HG02798 (cell line): ENCODE data around the gene B3GNT3.
A peak's percentile ranks its signal among the peaks of the same experiment; 100 is the strongest.
"Not testable (repeated sequence)": the region's sequence is repeated elsewhere in the genome, so short reads cannot be mapped to it uniquely, and the experiment has no call there.

Experiments
- ATAC-seq: cut with Tn5 transposase; IDR thresholded peaks from one replicate; pipeline ENCODE4 v1.9.1; 2021; ENCODE audit warnings: mild to moderate bottlenecking; ENCODE audit not compliant: unreplicated experiment, poor library complexity

B3GNT3 gene

DNA sequence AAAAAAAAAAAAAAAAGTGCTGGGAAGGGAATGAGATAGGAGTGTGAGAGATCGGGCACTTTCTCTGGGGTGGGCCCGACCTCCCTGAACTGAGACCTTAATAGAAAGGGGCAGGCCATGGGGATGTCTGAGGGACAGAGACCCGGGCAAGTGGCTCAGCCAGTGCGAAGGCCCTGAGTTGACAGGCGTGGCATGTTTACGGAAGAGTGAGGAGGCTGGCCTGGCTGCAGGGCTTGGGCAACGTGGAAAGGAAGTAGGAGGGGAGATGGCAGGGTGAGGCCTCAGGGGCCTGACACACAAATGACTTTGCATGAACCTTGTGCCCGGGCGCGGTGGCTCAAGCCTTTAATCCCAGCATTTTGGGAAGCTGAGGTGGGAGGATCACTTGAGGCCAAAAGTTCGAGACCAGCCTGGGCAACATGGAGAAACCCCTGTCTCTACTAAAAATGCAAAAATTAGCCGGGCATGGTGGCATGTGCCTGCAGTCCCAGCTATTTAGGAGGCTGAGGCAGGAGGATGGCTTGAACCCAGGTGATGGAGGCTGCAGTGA is 29.8 kb upstream of the B3GNT3 start:
- ATAC-seq: no peak

DNA sequence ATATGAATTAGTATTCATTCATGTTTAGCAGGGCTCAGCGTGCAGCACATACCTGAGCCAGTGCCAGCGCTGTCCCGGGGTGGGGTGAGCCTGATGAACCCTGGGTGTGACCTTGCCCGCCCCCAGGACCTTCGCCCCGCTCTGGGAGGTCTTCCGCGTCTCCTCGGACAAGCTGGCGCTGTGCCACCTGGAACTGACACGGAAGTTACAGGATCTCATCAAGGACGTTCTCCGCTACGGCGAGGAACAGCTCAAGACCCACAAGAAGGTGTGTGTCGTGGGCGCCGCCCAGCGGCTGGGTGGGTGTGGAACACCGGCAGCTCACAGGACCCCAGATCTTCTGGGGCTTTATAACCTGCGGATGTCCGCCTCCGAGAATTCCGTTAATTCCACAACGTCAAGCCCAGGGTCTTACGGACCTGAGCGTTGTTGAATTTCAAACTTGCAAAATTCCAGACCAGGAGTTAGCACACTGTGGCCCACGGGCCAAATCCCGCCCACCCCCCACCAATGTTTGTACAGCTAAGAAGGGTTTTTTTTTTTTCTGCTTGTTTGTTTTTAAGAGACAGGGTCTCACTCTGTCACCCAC is 28.3 kb upstream of the B3GNT3 start:
- ATAC-seq: no peak

DNA sequence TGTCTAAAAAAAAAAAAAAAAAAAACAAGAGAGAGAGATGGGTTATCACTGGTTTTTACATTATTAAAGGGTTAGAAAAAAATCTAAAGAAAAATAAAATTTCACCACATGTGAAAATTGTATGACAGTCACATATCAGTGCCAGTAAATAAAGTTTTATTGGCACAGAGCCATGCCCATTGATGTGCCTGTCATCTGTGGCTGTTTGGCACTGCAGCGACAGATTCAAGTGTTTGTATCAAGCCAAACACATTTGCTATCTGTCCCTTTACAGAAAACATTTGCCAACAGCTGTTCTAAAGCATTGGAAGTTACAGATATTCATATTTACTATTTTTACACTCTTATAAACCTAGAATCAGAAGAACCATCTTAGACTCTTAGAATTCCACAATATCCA is 27.4 kb upstream of the B3GNT3 start:
- no peak for ATAC-seq

DNA sequence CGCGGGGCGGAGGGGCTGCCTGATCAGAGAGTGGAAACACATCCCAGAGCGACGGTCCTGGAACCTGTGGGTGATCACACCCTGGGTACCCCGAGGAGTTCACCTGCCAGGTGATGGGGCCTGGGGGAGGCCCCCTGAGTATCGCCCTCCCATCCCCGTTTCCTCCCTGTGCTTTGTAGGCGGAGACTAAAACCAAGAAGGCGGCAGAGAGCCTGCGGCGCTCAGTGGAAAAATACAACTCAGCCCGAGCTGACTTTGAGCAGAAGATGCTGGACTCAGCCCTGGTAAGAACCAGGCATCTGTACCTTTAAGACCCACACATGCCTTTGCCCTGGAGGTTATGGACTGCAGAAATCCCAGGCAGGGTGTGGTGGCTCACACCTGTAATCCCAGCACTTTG is 24.3 kb upstream of the B3GNT3 start:
- no peak for ATAC-seq

DNA sequence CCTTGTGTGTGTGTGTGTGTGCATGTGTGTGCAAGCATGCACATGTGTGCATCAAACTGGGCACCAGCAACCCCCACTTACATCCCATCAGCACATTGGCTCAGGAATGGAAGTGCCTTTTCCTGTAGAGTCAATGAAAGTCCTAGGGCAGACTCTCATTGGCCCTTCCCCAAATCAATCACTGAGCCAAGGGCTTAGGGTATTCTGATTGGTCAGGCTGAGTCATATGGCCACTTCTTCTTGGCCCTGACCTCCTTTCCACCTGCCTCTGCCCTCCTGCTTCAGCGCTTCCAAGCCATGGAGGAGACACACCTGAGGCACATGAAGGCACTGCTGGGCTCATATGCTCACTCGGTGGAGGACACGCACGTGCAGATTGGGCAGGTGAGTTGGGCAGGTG is 22.8 kb upstream of the B3GNT3 start:
- ATAC-seq: no peak

DNA sequence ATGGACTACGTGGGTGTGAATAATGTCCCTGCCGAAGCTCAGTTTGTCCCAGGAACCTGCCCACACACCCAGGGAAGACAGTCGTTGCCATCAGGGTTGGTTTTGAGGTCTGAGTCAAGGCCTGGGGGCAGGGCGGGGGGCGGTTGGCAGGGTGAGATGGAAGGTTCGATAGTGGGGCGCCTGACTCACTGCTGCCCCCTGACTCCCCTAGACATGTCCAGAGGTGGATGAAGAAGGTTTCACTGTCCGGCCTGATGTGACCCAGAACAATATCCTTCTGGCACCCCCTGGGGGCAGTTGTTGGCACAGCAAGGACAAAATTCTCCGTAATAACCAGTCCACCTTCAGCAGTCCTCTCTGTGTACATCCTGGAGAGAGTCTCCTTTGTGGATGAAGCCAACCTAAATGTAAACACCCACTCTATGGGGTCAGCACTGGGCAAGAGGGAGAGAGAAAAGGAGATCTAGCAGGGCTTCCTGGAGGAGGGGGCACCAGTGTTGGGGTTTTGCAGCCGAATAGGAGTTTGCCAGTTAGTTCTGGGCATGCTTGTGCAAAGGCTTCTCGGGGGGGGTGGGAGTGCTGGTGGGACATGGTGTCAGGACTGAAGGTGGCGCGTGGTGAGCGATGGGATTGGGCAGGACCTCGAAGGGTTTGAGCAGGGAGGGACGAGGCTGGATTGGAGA is 19.6 kb upstream of the B3GNT3 start:
- ATAC-seq: peak; percentile 3

DNA sequence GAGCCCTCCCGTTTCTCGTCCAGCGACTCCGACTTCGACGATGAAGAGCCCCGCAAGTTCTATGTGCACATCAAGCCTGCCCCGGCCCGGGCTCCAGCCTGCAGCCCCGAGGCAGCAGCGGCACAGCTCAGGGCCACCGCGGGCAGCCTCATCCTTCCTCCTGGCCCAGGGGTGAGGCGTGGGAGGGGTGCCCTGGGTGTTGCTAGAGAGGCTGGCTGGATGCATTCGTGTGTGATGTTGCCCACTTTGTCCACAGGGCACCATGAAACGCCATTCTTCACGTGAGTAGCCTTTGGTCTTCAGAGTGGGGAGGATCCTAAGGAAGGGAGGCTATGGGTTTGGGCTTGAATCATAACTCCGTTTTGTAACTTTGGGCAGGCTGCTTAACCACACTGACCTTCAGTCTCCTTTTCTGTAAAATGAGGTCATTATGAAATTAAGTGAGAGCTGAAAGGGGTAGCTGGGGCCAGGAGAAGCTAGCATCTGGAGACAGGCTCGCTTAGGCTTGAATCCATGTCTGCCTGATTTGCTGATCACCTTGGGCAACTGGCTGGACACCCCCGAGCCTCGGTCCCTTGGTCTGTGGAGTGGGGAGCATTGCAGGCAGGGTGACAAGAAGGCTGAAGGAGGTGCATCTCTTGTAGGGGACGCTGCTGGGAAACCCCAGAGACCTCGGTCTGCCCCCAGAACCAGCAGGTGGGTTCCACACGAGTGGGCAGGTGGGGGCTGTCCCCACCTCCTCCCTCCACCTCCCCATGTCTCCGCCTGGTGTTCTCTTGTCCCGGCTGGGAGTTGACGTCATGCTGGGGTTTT is 18.7 kb upstream of the B3GNT3 start:
- ATAC-seq: peak; percentile 79

DNA sequence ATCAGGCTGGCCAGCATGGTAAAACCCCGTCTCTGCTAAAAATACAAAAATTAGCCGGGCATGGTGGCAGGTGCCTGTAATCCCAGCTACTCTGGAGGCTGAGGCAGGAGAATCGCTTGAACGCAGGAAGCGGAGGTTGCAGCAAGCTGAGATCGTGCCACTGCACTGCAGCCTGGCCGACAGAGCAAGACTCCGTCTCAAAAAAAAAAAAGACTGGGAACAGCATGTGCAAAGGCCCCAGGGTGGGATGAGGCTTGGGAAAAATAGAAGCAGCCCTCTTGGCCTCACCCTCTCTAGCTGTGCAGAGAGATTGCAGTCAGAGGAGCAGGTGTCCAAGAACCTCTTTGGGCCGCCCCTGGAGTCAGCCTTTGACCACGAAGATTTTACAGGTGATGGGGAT is 17.1 kb upstream of the B3GNT3 start:
- not testable (repeated sequence) for ATAC-seq

DNA sequence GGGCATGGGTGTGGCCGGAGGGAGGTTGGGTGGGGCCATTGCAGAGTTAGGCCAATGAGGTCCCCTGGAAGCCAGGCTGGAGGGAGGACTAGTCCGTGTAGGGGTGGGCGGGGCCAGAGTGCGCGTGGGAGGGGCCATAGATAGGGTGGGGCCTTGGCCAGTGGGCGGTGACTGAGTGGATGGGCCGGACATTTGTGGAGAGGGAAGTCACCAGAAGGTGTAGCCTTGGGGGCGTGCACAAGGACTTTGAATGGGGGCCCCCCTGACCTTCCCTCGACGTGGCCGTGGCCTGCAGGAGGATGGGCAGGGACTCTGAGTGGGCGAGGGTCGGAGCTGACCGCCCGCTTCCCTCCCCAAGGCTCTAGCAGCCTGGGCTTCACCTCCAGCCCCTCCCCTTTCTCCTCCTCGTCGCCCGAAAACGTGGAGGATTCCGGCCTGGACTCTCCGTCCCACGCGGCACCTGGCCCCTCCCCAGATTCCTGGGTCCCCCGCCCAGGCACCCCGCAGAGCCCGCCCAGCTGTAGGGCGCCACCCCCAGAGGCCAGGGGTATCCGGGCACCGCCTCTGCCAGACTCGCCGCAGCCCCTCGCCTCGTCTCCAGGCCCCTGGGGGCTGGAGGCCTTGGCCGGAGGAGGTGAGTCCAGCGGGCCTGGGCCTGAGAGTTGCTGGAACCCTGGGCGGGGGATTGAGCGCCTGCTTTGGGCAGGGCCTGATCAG is 16.5 kb upstream of the B3GNT3 start:
- ATAC-seq: no peak

DNA sequence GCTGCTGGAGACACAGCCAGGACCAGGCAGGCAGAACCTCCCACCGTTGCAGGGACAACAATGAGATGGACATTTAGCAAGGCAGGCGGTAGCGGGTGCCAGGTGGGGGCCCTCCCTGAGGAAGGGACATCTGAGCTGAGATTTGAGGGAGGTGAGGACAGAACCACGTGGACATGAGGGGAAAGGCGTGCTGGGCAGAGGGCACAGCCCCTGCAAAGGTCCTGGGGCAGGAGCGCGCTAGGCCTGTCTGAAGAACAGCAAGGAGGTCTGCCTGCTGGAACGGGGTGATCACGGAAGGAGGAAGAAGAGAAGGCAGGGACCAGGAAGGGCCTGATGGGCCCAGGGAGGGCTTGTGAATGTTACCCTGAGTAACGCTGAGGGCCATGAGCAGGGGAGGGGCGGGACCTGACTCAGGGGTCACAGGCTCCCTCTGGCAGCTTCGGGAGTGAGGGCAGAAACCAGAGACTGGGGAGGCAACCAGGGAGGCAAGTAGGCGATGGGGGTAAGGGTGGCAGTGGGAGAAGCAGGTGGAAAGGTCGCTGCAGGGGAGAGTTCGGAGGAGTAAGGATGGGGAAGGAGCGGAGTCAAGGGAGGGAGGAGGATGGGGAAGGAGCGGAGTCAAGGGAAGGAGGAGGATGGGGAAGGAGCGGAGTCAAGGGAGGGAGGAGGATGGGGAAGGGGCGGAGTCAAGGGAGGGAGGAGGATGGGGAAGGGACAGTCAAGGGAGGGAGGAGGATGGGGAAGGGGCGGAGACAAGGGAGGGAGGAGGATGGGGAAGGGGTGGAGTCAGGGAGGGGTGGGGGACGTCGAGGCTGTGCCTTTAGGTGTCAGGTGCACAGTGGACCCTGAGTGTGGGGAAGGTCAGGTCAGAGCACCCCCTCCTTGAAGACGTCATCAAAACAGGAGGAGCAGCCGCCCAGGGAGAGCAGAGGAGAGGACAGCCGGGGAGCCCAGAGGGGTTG is 15.7 kb upstream of the B3GNT3 start:
- ATAC-seq: no peak

DNA sequence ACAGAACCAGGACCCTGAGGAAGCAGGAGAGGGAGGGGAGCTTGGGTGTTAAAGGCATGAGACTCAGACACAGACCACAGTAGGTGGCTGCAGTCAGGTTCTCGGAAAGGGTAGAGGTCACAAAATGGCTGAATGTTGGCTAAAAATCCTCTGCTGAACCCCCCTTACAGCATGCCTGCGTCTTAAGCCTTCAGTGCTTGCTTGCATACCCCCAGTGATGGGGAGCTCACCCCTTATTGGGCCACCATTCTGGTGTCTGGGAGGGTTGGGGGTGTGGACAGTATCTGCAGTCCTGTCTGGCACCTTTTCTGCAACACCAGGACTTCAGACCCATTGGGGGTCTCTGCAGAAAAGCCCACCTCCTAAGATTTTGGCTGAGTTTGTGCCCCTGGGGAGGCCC is 14.2 kb upstream of the B3GNT3 start:
- ATAC-seq: no peak

DNA sequence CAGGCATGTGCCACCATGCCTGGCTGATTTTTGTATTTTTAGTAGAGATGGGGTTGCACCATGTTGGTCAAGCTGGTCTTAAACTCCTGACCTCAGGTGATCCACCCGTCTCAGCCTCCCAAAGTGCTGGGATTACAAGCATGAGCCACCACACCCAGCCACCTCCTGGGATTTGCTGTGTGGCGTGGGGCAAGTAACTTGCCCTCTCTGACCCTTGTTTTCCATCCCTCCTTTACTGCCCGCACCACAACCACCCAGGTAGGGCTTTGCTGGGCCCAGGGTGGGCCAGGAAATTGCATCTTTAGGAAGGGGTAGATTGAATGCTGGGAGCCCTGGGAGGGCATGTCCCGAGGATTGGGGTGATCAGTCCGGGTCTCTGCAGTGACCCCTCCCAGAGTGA is 11.2 kb upstream of the B3GNT3 start:
- ATAC-seq: not testable (repeated sequence)

DNA sequence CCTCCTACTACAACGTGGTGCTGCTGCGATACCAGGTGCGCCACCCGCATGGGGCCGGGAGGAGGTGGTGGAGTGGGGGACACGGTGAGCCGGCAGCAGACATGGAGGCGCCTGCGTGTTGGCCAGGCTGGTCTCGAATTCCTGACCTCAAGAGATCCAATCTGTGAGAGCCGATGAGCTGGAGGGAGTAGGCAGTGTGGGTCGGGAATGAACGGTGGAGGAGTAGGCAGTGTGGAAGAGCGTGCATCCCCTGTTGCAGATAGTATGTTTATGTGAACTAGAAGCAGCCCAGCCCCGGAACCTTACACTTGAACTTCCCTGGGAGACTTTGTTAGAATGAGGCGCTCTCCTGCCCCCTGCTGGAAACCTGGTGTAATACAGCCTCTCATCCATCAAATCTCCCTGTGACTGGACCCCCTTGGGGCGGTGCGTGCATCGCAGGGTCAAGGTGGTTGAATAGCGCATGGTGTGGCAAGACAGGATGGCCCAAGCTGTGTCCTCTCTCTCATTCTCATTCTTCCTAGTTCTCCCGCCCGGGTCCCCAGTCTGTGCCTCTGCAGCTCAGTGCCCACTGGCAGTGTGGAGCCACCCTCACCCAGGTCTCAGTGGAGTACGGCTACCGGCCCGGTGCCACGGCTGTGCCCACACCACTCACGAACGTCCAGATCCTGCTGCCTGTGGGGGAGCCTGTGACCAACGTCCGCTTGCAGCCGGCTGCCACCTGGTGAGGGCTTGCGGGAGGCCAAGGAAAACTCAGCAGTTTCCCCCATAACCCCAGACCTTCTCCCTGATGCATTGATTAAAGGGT is 10.5 kb upstream of the B3GNT3 start:
- ATAC-seq: no peak

DNA sequence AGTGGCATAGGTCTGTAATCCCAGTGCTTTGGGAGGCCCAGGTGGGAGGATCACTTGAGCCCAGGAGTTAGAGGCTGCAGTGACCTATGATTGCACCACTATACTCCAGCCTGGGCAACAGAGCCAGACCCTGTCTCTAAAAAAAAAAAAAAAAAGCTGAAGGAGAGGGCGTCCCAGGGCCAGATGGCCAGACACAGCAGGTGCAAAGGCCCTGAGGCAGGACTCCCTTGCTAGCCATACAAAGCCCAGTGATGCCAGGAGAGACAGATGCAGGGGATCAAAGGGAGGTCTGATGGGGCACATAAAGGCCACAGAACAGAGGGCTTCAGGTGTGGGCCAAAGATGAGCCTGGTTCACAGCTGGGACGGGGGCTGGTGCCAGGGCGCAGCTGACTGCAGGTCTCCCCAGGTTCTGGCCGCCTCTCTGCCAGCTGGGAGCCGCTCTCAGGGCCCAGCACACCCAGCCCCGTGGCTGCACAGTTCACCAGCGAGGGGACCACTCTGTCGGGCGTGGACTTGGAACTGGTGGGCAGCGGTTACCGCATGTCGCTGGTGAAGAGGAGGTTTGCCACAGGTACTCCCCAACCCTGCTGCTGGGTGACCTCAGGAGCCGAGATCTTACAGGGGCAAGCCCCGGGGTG is 7.5 kb upstream of the B3GNT3 start:
- no peak for ATAC-seq

DNA sequence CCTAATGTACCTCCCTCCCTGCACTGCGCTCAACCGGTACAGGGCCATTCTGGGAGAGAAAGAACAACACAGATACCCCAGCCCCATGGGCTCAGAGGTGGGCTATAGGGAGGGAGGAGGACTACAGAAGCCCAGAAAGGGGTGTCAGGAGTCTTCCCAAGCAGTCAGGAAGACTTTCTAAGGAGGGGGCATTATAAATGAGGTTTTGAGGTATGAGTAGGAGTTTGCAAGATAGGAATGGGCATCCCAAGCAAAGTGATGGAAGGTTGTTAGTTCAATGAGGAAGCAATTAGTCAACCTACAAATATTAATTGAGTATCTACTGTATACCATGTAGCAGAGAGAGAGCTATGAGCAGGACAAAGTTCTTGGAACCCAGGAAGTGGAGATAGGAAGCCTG is 6.3 kb upstream of the B3GNT3 start:
- ATAC-seq: no peak

DNA sequence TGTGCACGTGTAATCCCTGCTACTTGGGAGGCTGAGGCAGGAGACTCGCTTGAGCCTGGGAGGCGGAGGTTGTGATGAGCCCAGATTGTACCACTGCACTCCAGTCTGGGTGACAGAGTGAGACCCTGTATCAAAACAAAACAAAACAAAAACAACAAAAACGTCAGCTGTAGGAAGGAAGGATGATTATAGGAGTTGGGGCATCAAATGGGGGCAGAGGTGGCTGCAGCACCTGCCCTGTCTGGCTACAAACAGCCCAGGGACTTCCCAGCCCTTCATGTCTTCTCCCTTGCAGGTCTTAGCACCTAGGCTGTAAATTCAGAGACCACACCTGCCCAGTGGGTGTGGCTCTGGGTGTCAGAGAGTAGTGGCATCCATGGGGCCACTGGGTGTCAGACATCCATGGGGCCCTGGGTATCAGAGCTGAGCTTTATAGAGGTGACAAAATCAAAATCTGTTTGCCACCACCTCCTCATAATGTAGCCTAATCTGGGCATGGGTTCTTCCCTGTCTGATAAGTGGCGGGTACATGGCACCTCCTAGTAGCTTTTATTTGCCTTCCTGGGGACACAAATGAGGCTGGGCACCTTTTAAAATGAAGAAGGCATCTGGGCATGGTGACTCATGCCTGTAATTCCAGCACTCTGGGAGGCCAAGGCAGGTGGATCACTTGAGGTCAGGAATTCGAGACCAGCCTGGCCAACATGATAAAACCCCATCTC is 4.7 kb upstream of the B3GNT3 start:
- ATAC-seq: no peak

DNA sequence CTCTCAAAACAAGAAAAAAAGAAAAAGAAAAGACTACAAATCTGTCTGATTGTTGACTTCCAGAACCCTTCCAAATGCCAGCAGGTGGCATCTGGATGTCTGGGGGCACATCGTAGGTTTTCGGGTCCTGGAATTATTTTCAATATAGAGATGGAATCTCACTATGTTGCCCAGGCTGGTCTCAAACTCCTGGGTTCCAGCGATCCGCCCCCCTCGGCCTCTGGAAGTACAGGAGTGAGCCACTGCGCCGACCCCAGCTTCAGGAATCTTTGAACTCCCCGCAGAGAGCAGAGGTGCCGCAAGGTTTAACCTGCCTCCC is 567 bp upstream of the B3GNT3 start:
- ATAC-seq: no peak

DNA sequence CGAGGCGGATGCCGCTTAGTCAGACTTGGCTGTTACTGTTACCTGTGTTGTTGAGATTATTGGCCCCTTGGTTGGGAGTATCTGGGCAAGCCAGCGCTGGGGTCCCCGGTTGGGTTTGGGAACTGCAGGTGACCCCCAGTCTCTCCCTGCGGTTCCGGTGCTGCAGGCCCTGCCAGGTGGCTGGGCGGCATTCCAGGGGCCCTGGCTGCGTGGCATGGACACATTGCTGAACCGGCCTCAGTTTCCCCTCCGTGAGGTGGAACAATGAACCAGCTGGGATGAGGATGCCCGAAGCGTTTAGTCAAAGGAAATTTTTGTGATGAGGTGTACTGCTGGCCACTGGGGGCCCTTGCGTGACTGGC is 538 bp downstream of the B3GNT3 start:
- no peak for ATAC-seq
